ENCODE measurements around the gene NPC1. TPM values are rescaled to one million over a fixed set of nuclear protein-coding genes. Genes with fewer than 3 reads are reported as not detected.

NPC1 gene
- total RNA-seq, 1 experiment from 2014 or later, result 38.3 TPM

- TF ChIP-seq ARID4B (CRISPR knock-in tag; IDR thresholded peaks at IDR 0.05; ENCODE audit: borderline replicate concordance), result no peak
- no peak for TF ChIP-seq ZNF121 (CRISPR knock-in tag; IDR thresholded peaks at IDR 0.05)
- no peak for TF ChIP-seq CDX4 (CRISPR knock-in tag; IDR thresholded peaks at IDR 0.05; ENCODE audit: borderline replicate concordance)
- TF ChIP-seq TP53 (CRISPR knock-in tag; IDR thresholded peaks at IDR 0.05), result no peak
- no peak for TF ChIP-seq ZMAT4 (CRISPR knock-in tag; IDR thresholded peaks at IDR 0.05)
- no peak for TF ChIP-seq HMGXB4 (CRISPR knock-in tag; IDR thresholded peaks at IDR 0.05)
- no peak for TF ChIP-seq OVOL2 (CRISPR knock-in tag; IDR thresholded peaks at IDR 0.05; ENCODE audit: borderline replicate concordance)
- TF ChIP-seq RORB (CRISPR knock-in tag; IDR thresholded peaks at IDR 0.05), result no peak
- TF ChIP-seq CREB1 (CRISPR knock-in tag; IDR thresholded peaks at IDR 0.05), result no peak
- no peak for TF ChIP-seq ESRRA (CRISPR knock-in tag; IDR thresholded peaks at IDR 0.05; ENCODE audit: borderline replicate concordance)
- TF ChIP-seq GTF2I (CRISPR knock-in tag; conservative IDR thresholded peaks at IDR 0.05), result no peak
Observed at GRCh38 chr18:23506393-23506792, 79.9 kb downstream of the NPC1 start (continued).

- Mint-ChIP-seq H3K36me3 (peaks cover 7% of the 10 kb centered on the region), H3K4me3 (peak overlapping the region; percentile 96), H3K27me3 (ENCODE audit: low read depth) (peaks cover 12% of the 10 kb centered on the region), H3K27ac (no peak overlapping the region), H3K4me1 (peaks cover 21% of the 10 kb centered on the region), H3K9me3 (no peaks in the 10 kb centered on the region)
- ATAC-seq, result no peak
- TF ChIP-seq FOXP4 (CRISPR knock-in tag; IDR thresholded peaks at IDR 0.05) (no peak), FOXJ3 (CRISPR knock-in tag; IDR thresholded peaks at IDR 0.05; ENCODE audit: borderline replicate concordance) (no peak), MXD4 (CRISPR knock-in tag; IDR thresholded peaks at IDR 0.05; ENCODE audit: borderline replicate concordance) (no peak), ZNF121 (CRISPR knock-in tag; IDR thresholded peaks at IDR 0.05) (no peak)
- POLR2A ChIA-PET, result no interaction called here
- CTCF ChIA-PET, result no interaction called here
- DNase-seq (ENCODE audit: low spot score), result no peak
Observed at GRCh38 chr18:23504720-23505119, 81.6 kb downstream of the NPC1 start.

GRCh38 chr18:23503963-23504344, 82.4 kb downstream of the NPC1 start:
- Mint-ChIP-seq H3K4me3 (peak overlapping the region; percentile 96), H3K9me3 (no peaks in the 10 kb centered on the region), H3K27ac (no peak overlapping the region), H3K4me1 (peaks cover 21% of the 10 kb centered on the region), H3K27me3 (ENCODE audit: low read depth) (peaks cover 12% of the 10 kb centered on the region), H3K36me3 (peaks cover 7% of the 10 kb centered on the region)
- ChIA-PET POLR2A (no interaction called here), CTCF (no interaction called here)
- no peak for DNase-seq (ENCODE audit: low spot score)
- no peak for ATAC-seq
- no peak for TF ChIP-seq E2F5 (CRISPR knock-in tag; IDR thresholded peaks at IDR 0.05)
- TF ChIP-seq ZBTB21 (CRISPR knock-in tag; IDR thresholded peaks at IDR 0.05; ENCODE audit: borderline replicate concordance), result no peak
- no peak for TF ChIP-seq TEAD1 (CRISPR knock-in tag; IDR thresholded peaks at IDR 0.05)
- TF ChIP-seq NR3C1 (CRISPR knock-in tag; conservative IDR thresholded peaks at IDR 0.05; ENCODE audit: low read depth), result no peak
- TF ChIP-seq ZNF317 (CRISPR knock-in tag; IDR thresholded peaks at IDR 0.05; ENCODE audit: borderline replicate concordance, low read depth), result no peak
- TF ChIP-seq JUN (CRISPR knock-in tag; IDR thresholded peaks at IDR 0.05), result no peak
- TF ChIP-seq E2F1 (CRISPR knock-in tag; IDR thresholded peaks at IDR 0.05), result no peak
- no peak for TF ChIP-seq CREM (CRISPR knock-in tag; IDR thresholded peaks at IDR 0.05)
- no peak for TF ChIP-seq USF1 (CRISPR knock-in tag; IDR thresholded peaks at IDR 0.05)
